Choroid plexus epithelial cell (primary cell): ENCODE measurements around the gene MSH2.

Source experiments
- DNase-seq: peaks from one replicate; pipeline ENCODE4 v3.0.0-alpha.2; 2010; ENCODE audit warnings: low read depth
- H3K4me3 ChIP-seq: 2 replicates; pipeline ENCODE4 v1.5.1; 2011; ENCODE audit warnings: low read depth, mild to moderate bottlenecking, control low read depth, low read length, moderate library complexity
- TF ChIP-seq, protein P1 (sequence below): conservative IDR thresholded peaks from 2 replicates; pipeline ENCODE4 v1.5.1; 2011; ENCODE audit warnings: low read depth, mild to moderate bottlenecking, control low read depth, inconsistent platforms, low read length, moderate library complexity

MSH2 gene

DNA sequence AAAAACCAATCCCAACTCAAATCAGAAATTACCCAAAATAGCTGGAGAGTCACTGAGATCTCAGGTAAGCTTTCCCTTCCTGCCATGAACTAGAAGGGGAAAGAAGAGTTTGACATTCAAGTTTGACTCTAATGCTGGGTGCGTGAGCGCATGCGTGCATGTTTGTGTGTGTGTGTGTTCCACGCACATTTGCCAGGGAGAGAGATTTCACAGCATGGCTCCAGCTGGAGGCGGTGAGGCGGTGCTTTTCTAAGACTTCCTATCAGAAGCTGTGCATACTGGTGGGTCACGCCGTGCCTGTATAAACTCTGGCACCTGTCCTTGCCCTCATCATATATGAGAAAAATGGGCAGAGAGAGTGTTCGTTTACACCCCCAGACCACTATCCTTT is 116.2 kb downstream of the MSH2 start:
- no peak overlapping the region for H3K4me3 ChIP-seq
- TF ChIP-seq, protein P1, sequence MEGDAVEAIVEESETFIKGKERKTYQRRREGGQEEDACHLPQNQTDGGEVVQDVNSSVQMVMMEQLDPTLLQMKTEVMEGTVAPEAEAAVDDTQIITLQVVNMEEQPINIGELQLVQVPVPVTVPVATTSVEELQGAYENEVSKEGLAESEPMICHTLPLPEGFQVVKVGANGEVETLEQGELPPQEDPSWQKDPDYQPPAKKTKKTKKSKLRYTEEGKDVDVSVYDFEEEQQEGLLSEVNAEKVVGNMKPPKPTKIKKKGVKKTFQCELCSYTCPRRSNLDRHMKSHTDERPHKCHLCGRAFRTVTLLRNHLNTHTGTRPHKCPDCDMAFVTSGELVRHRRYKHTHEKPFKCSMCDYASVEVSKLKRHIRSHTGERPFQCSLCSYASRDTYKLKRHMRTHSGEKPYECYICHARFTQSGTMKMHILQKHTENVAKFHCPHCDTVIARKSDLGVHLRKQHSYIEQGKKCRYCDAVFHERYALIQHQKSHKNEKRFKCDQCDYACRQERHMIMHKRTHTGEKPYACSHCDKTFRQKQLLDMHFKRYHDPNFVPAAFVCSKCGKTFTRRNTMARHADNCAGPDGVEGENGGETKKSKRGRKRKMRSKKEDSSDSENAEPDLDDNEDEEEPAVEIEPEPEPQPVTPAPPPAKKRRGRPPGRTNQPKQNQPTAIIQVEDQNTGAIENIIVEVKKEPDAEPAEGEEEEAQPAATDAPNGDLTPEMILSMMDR = no peak
- no peak for DNase-seq

DNA sequence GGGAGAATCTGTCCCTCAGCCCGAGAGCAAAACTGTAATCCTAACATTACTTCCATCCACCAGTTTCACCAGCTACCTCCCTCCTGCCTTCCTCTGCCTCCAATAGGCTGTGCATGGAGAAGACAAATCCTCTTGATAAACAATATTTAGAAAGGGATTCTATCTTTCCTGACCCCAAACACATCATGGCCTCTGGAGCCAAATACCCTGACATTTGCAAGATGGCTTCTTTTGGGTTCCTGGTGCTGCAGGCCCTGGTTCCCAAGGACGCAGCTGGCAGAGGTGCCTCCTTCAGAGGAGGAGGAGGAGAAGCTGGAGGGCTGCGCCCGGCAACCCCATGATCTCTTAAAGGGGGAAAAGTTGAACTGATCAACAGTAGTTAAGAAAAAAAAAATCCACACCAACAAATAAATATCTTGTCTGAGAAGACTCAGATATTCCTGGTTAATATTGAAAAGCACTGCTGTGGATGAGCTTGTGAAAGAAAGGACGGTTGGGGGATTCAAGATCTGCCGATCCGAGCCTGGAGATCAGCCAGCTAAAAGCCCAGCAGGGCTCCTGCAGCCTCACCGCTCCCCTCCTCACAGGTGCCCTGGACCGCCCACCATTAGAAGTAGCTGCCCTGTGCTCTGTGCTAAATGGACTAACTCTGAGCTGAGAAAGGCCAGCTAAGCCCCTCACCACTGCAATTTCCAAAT is 116.8 kb downstream of the MSH2 start:
- no peak for DNase-seq
- TF ChIP-seq, protein P1 = no peak
- H3K4me3 ChIP-seq = no peak overlapping the region

DNA sequence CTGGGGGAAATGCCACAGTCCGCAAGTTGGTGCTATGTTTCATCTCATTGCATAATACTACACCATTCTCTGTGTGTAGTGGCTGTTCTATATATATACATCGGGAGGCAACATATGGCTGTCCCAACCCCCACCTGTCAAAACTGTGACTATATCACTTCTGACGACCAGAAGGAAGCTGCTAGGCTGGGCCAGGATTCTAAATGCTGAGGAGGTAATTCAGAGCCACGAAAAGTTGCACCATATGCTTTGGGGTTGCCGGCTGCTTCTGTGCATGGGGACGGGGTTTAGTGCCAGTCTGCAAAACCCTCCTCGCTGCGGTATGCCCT is 117.3 kb downstream of the MSH2 start:
- no peak for DNase-seq
- TF ChIP-seq, protein P1 = no peak
- H3K4me3 ChIP-seq = no peak overlapping the region

DNA sequence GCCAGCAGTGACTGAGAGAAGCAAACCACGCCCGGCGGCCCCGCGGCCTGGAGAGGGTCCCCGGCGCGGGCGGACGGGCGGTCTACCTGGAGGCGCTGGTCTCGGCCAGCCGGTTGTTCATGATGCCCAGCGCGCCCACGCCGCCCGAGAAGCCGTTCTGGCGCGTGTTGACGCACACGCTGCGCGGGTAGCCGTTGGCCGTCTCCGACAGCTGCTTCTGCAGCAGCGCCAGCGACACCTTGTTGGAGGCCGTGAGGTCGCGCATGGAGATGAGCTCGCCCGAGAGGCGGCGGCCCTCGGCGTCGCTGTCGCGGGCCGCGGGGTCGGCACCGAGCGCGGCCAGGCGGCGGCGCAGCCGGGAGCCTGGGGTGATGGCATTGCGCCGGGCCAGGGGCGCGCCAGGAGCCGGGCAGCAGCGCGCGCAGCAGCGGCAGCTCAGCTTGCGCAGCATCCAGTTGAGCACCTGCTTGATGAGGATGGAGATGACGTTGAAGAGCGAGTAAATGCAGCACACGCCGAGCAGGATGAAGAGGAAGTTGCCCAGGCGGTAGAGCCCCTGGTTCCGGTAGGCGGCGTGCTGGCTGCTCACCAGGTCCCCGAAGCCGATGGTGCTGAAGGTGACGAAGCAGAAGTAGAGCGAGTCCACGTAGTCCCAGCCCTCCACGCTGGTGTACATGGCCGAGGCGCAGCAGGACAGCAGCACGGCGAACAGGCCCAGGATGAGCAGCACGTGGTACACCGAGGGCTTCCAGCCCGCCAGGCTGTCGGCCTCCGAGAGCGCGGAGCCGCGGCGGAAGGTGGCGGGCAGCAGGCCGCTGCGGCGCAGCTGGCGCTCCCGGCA is 118.1 kb downstream of the MSH2 start:
- TF ChIP-seq, protein P1 = peak; percentile 46
- peak overlapping the region; percentile 53 for H3K4me3 ChIP-seq
- peak; percentile 51 for DNase-seq

DNA sequence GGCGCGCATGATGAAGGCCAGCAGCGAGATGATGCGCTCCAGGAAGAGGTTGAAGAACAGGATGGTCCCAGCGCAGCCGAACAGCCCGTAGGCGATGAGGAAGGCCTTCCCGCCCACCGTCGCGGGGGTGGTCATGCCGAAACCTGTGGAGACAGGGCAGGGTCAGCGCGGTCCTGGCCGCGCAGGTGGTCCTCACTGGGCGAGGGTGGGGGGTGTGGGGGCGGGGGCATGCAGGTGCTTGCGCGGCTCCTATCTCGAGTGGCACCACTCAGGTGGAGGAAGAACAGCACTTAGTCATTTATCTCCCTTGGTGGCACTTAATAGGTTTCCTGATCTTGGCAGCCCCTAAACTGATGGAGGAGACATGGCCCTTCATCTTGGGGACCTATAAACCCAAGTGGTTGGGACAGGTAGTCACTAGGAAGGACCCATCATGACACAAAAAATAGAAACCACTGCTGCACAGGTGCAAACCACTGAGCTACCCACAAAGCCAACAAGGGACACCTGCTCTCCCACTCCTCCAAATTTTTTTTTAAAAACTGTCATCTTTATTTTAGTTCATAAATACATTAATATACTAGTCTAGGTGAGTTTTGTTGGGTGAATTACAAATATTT is 118.8 kb downstream of the MSH2 start:
- H3K4me3 ChIP-seq = peak overlapping the region; percentile 53
- TF ChIP-seq, protein P1 = no peak
- DNase-seq = no peak

DNA sequence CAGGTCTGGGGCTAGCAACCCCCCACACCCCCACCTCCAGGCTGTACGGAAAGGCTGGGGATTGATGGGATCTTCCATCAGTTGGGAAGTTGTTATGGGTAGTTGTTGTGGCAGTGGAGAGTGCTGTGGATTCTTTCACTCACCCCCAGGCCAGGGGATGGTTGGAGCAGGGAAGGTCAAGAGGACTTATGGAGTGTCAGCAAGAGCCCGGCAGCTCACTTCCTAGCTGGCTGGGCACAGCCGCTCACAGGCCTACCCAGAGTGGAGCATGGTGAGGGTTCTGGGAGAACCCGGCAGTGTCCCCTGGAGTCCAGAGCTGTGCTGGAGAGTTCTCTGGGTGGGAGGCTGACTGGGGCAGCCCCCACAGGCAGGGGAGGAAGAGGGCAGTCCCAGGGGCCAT is 122.2 kb downstream of the MSH2 start:
- TF ChIP-seq, protein P1 = no peak
- H3K4me3 ChIP-seq = no peak overlapping the region
- DNase-seq = no peak
